PC-9 (cell line): ENCODE results near the gene ANKRD30A. TPM values are rescaled to one million over a fixed set of nuclear protein-coding genes. Genes with fewer than 3 reads are reported as not detected.

Source experiments
- BruUV-seq: library from RNA; stranded (reverse); fragments of 400-500 nt; replicated peaks from 2 replicates; lab custom pipeline; 2021; lab: Mats Ljungman, UMichigan
- CTCF ChIA-PET: fragments of 300-600 bp; sonication (Branson Sonifier 250); formaldehyde crosslinking; loops from one replicate; lab custom pipeline; 2022; ENCODE audit warnings: antibody characterized with exemption; lab: Charles Lee
- POLR2A ChIA-PET: fragments of 300-600 bp; sonication (Branson Sonifier 250); formaldehyde crosslinking; loops from one replicate; lab custom pipeline; 2022; ENCODE audit warnings: antibody characterized with exemption; ENCODE audit not compliant: unreplicated experiment; lab: Charles Lee
- DNase-seq, 2 experiments: peaks; one replicate each; pipeline versions ENCODE4 v3.0.0 to v3.0.0-alpha.2; 2015 to 2022; ENCODE audit warnings: mixed read lengths in 1 of 2
- H2AFZ ChIP-seq: fragments of 200-600 bp; sonication (generic); 2 replicates; pipeline ENCODE4 v1.8.1; 2017; ENCODE audit warnings: antibody characterized with exemption
- H3F3A ChIP-seq: fragments of 200-600 bp; sonication (generic); 2 replicates; pipeline ENCODE4 v1.8.1; 2017; ENCODE audit warnings: antibody characterized with exemption, mild to moderate bottlenecking, low read depth; ENCODE audit not compliant: insufficient read depth
- H3K27ac ChIP-seq: fragments of 200-600 bp; sonication (generic); 2 replicates; pipeline ENCODE4 v1.6.1; 2016; ENCODE audit warnings: mixed run types
- H3K27me3 ChIP-seq: fragments of 200-600 bp; sonication (generic); 2 replicates; pipeline ENCODE4 v1.6.1; 2016; ENCODE audit warnings: low read depth, mixed run types; ENCODE audit not compliant: insufficient read depth
- H3K36me3 ChIP-seq: fragments of 200-600 bp; sonication (generic); 2 replicates; pipeline ENCODE4 v1.6.1; 2016; ENCODE audit warnings: low read depth, mixed run types
- H3K4me1 ChIP-seq: fragments of 200-600 bp; sonication (generic); replicated peaks from 2 replicates; pipeline ENCODE4 v1.6.1; 2016; ENCODE audit warnings: mixed run types; ENCODE audit not compliant: insufficient read depth
- H3K4me2 ChIP-seq: fragments of 200-600 bp; sonication (generic); 2 replicates; pipeline ENCODE4 v1.6.1; 2017; ENCODE audit warnings: mixed run types
- H3K4me3 ChIP-seq: fragments of 200-600 bp; sonication (generic); 2 replicates; pipeline ENCODE4 v1.6.1; 2016; ENCODE audit warnings: mixed run types
- H3K79me2 ChIP-seq: fragments of 200-600 bp; sonication (generic); 2 replicates; pipeline ENCODE4 v1.6.1; 2017; ENCODE audit warnings: low read depth, mixed run types
- H3K9me2 ChIP-seq: fragments of 200-600 bp; sonication (generic); 2 replicates; pipeline ENCODE4 v1.8.1; 2017; ENCODE audit warnings: mild to moderate bottlenecking; ENCODE audit not compliant: insufficient read depth
- H3K9me3 ChIP-seq: fragments of 200-600 bp; sonication (generic); 2 replicates; pipeline ENCODE4 v1.8.1; 2016; ENCODE audit warnings: low read depth; ENCODE audit not compliant: insufficient read depth
- H4K20me1 ChIP-seq: fragments of 200-600 bp; sonication (generic); 2 replicates; pipeline ENCODE4 v1.8.1; 2017; ENCODE audit not compliant: insufficient read depth
- CTCF ChIP-seq: fragments of 200-600 bp; sonication (generic); conservative IDR thresholded peaks from 2 replicates; pipeline ENCODE4 v1.6.1; 2017; ENCODE audit warnings: mixed run types, antibody characterized with exemption, mild to moderate bottlenecking, moderate library complexity
- EZH2 ChIP-seq: fragments of 200-600 bp; sonication (generic); IDR thresholded peaks from 2 replicates; pipeline ENCODE4 v1.8.0; 2017; ENCODE audit warnings: antibody characterized with exemption, low read depth
- intact Hi-C: fragments of 100-400 bp; cut with micrococcal nuclease; formaldehyde crosslinking; loops from one replicate; pipeline ENCODE4 v1.10.0; 2022; ENCODE audit not compliant: unreplicated experiment
- total RNA-seq: library from RNA; stranded (reverse); gene quantifications from 2 replicates; pipeline ENCODE4 v1.2.3, GENCODE V29; 2021

Gene ANKRD30A
- total RNA-seq, 1 experiment from 2014 or later = not detected

DNA sequence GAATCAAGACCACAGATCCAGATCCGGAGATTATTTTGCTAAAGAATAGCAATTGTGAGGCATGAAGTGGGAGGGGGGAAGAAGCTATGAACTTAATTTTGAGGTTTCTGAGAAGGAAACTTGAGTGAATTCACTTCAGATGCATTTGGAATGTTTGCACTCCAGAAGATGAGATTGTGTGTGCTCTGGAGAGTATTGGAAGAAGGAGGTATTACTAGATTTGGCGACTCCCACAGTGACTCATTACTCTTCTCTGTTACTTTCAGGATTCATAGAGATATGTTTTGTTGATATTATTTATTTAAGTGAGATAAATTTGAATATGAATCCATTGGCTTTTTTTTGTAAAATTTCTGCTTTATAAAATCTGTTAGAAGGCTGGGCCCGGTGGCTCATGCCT is 80.7 kb downstream of the ANKRD30A start:
- no peaks in the 10 kb centered on the region for H3K27me3 ChIP-seq
- no peak for TF ChIP-seq EZH2
- no peak for TF ChIP-seq CTCF
- ChIA-PET CTCF (no interaction called here), POLR2A (no interaction called here)
- no peak for DNase-seq
- no peaks in the 10 kb centered on the region for H3K36me3 ChIP-seq
- no peaks in the 10 kb centered on the region for H3K9me2 ChIP-seq
- no peak overlapping the region for H2AFZ ChIP-seq
- BruUV-seq = no TSS peak
- H3K9me3 ChIP-seq = no peaks in the 10 kb centered on the region
- no peaks in the 10 kb centered on the region for H4K20me1 ChIP-seq
- intact Hi-C loops = no loop called here
- no peaks in the 10 kb centered on the region for H3K4me1 ChIP-seq
- H3K4me3 ChIP-seq = no peak overlapping the region
- no peaks in the 10 kb centered on the region for H3K79me2 ChIP-seq
- H3K27ac ChIP-seq = no peak overlapping the region
- no peak overlapping the region for H3K4me2 ChIP-seq
- no peaks in the 10 kb centered on the region for H3F3A ChIP-seq

DNA sequence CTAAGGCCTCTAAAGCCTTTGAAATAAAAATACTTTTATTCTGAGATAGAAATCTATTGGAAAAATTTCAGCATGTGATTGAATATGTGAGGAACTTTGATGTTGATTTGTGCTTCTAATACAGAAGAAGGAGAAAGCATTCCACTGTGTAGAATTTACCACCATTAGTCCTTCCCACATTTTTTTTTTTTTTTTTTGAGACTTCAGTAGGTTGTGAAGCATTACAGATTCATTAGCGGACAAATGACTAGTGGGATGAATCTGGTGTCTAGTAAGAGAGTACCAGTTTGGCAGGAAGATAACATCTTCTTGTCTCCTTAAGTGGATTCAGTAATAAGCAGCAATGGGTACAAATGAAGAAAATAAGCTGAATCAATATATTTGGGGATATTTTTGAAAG is 95.5 kb downstream of the ANKRD30A start:
- no TSS peak for BruUV-seq
- H3K4me3 ChIP-seq = no peak overlapping the region
- DNase-seq = no peak
- no peaks in the 10 kb centered on the region for H3K4me1 ChIP-seq
- ChIA-PET POLR2A (no interaction called here), CTCF (no interaction called here)
- H3K9me3 ChIP-seq = no peaks in the 10 kb centered on the region
- no peaks in the 10 kb centered on the region for H3F3A ChIP-seq
- no peak overlapping the region for H2AFZ ChIP-seq
- no peaks in the 10 kb centered on the region for H4K20me1 ChIP-seq
- no peaks in the 10 kb centered on the region for H3K36me3 ChIP-seq
- no peaks in the 10 kb centered on the region for H3K79me2 ChIP-seq
- H3K4me2 ChIP-seq = no peak overlapping the region
- intact Hi-C loops = no loop called here
- no peaks in the 10 kb centered on the region for H3K27me3 ChIP-seq
- no peak for TF ChIP-seq EZH2
- no peak for TF ChIP-seq CTCF
- no peaks in the 10 kb centered on the region for H3K9me2 ChIP-seq
- no peak overlapping the region for H3K27ac ChIP-seq

- no peak overlapping the region for H3K27ac ChIP-seq
Observed at GRCh38 chr10:37222046-37222445, 96.6 kb downstream of the ANKRD30A start.

More at GRCh38 chr10:37222046-37222445, 96.6 kb downstream of the ANKRD30A start:
- no peaks in the 10 kb centered on the region for H3K9me2 ChIP-seq
- POLR2A ChIA-PET = no interaction called here
- H2AFZ ChIP-seq = no peak overlapping the region
- H3K4me3 ChIP-seq = no peak overlapping the region
- H4K20me1 ChIP-seq = no peaks in the 10 kb centered on the region
- BruUV-seq = no TSS peak
- H3K9me3 ChIP-seq = no peaks in the 10 kb centered on the region
- no peaks in the 10 kb centered on the region for H3F3A ChIP-seq
- CTCF ChIA-PET = no interaction called here
- H3K36me3 ChIP-seq = no peaks in the 10 kb centered on the region
- no peak for DNase-seq
- intact Hi-C loops = no loop called here
- no peaks in the 10 kb centered on the region for H3K79me2 ChIP-seq
- H3K27me3 ChIP-seq = no peaks in the 10 kb centered on the region
- no peak overlapping the region for H3K4me2 ChIP-seq
- no peaks in the 10 kb centered on the region for H3K4me1 ChIP-seq
- no peak for TF ChIP-seq EZH2
- TF ChIP-seq CTCF = no peak
